Measurements from ENCODE around the gene NRAP.
A peak's percentile ranks its signal among the peaks of the same experiment; 100 is the strongest.
"Not testable (repeated sequence)": the region's sequence is repeated elsewhere in the genome, so short reads cannot be mapped to it uniquely, and the experiment has no call there.

The NRAP gene

GRCh38 chr10:113681533-113682470, 18.0 kb upstream of the NRAP start:
- no peak for DNase-seq

DNA sequence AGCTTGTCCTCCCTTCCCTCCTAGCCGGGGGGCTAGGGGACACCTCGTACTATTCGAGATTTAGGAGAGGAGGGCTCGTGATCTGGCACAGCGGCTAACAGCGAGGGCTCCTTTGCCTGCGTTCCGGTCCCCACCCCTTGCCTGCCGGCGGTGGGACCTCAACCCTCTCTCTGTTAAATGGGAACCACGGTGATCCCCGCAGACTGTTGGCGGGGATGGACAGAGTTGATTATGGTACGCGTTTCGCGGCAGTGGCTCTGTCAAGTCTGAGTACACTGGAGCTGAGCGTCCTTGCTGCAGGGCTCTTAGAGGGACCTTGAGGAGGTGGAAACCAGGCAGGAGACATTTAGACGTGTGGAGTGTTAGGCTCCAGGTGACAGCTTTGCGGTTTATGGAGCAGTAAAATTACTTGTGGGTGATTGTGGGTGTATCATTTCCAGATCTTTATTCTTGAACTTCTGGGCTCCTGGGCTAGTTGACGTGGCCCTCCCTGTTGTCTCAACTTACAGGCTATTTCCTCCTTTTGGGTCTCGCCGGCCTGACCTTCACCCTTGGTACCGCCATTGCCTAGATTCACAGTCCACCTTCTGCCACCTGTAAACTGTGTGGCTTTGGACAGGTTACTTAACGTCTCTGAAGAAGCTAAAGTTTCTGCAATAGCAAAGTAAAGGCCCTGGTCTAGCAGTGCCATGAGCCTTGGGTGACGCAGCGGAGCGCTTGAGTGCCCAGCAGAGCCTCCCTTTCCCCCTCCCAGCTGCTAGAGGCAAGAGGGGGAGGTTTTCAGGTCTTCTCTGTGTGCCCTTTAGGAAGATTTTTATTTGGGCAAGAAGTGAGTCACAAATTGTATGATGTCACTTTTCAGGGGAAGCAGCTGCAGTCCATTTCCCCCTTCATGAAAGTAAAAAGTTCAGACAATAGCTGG, 16.6 kb upstream of the NRAP start:
- DNase-seq, result peak; percentile 10

GRCh38 chr10:113679463-113680189, 15.8 kb upstream of the NRAP start, which contains the start of gene CASP7:
CASP7 (plus strand) TSS chr10:113679912; CDS start chr10:113697494, 17,582 bp downstream.
- peak; percentile 10 for DNase-seq

- no peak for DNase-seq
These were observed 2.9 kb upstream of the NRAP start for GRCh38 chr10:113666682-113667252.

DNA sequence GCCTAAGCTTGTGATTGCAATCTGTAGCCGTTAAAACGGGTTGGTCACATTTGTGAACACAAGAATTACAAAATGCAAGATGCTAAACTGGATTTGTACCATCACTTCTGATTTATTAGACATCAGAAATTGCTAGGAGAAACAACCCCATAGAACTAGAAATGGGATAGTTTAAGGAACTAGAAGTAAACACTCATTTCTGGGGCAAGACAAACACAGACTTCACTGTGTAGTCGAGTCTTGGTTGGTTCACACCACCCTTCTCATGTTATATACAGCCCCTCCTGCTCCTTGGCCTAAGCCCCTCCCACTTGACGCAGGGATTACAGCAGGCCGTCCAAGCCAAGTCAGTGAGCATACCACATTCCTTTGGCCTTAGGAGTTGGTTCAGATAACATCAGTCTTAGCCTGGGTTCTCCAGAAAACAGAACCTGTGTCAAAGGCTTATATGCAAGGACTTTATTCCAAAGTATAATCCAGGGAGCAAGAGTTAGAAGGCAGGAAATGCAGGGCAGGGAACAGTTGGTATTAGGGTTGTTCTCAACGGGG, 2.0 kb upstream of the NRAP start:
- DNase-seq, result no peak

DNA sequence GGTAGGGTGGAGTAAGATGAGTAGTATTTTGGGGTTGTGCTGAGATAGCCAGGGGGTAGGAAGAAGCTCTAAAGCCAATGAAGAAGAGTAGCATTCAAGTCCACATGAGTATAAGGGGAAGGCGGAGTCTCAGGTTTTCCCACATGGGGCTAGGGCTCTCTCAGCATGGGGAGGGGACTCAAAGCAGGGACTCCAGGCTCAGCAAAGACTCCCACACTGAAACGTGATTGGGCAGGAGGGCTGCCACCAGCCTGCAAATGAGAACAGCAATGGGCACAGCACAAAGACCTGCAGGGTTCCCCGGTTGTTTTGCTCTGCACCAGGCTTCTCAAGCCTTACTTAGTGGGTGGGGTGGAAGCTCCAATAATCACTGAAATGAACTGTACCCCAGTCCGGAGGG, 1.5 kb upstream of the NRAP start:
- DNase-seq, result no peak

- no peak for DNase-seq
These were observed 699 bp downstream of the NRAP start for GRCh38 chr10:113663142-113663541.

DNA sequence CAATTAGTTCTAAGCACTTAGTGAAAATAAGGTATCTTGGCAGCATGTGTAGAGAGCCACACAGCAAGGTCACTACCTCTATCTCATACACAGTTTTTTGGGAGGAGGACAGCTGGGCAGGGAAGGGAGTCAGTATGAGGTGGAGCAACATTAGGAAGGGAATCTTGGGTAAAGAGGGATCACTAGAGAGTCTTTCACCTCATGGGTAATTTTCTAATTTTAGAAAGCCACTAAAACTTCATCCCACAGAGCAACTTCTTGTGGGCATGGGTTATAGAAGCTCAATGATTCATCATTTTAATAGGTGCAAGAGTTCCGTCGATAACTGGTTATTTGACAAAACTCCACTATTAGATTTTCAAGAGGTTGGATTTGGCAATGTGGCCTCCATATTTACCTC, 2.5 kb downstream of the NRAP start:
- DNase-seq, result no peak

- no peak for DNase-seq
These were observed 6.3 kb downstream of the NRAP start for GRCh38 chr10:113657544-113657943.

DNA sequence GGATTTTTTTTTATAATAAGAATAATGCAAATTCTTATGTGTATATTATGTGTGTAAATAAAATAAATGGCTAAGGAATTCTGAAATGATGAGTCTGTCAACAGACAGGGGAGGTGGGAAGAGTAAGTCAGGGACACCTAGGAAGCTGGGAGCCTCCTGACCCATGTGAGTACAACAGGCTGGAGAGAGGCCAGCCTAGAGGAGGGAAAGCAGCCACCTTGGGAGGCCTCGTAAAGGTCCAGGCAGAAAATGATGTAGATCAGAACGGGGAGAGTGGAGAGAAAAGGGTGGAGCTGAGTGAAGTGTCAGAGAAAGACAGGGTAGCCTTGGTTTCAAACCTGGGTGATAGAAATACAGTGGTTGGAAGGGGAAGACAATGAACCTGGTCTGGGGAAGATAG, 6.9 kb downstream of the NRAP start:
- no peak for DNase-seq

- not testable (repeated sequence) for DNase-seq
These were observed 11.4 kb downstream of the NRAP start for GRCh38 chr10:113652456-113652855.

- DNase-seq, result no peak
These were observed 11.9 kb downstream of the NRAP start for GRCh38 chr10:113651898-113652297.

GRCh38 chr10:113651021-113651420, 12.8 kb downstream of the NRAP start:
- no peak for DNase-seq

- no peak for DNase-seq
These were observed 13.7 kb downstream of the NRAP start for GRCh38 chr10:113650172-113650571.

- DNase-seq, result no peak
These were observed 15.4 kb downstream of the NRAP start for GRCh38 chr10:113648478-113648877.

- DNase-seq, result no peak
These were observed 16.0 kb downstream of the NRAP start for GRCh38 chr10:113647812-113648211.

DNA sequence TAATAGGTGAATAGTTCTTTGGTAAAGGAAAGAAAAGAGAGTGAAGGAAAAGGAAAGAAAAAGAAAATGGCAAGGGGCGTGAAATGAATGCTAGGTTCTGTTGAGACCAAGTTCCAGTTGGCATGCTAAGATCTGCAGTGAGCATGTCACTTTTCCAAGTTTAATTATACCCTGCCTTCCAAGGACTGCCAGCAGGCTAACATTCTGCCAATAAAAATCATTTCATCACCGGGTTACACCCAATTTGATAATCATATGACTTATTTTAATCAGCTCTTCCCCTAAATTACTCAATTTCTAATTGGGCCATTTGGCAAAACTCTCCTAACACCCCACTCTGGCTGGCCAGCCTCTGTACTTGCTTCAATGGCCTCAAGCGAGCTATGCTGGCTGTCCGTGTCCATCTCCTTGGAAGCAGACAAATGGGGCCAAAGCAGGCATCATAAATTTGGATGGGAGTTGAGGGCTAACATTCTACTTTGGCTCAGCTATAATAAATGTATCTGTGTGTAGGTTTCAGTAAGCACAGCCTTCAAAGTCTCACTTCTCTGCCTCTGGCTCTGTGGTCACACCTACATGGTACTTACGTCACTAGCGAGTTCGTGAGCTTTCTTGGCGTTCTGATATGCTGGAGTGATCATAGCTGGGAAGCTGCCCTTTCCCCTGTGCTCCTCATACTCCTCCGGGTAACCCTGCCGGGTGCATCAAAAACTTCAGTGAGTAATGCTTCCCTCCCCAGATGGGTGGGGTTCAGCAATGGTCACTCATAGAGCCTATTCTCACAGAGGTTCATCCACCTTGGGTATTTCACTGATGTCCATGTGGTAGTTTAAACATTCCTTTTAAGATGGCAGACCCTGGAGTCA, 17.3 kb downstream of the NRAP start:
- DNase-seq, result no peak

- no peak for DNase-seq
These were observed 19.4 kb downstream of the NRAP start for GRCh38 chr10:113644185-113645120.

- DNase-seq, result no peak
These were observed 20.7 kb downstream of the NRAP start for GRCh38 chr10:113643183-113643582.

GRCh38 chr10:113641702-113642101, 22.1 kb downstream of the NRAP start:
- DNase-seq, result no peak

All from NCI-H526 treated with DMSO at 0.1 percent for 48 hours (cell line).